OCI-LY7 (cell line): ENCODE results near the gene ISLR.

Experiments
- EZH2phosphoT487 ChIP-seq: fragments of 200-600 bp; sonication (generic); IDR thresholded peaks from 2 replicates; pipeline ENCODE4 v1.6.1; 2018; ENCODE audit warnings: low read depth, borderline replicate concordance, mild to moderate bottlenecking, mixed run types, antibody characterized with exemption, low read length, moderate library complexity, mixed read lengths
- TF ChIP-seq, protein P1 (sequence below): fragments of 200-600 bp; sonication (generic); conservative IDR thresholded peaks from 2 replicates; pipeline ENCODE4 v1.5.1; 2014; ENCODE audit warnings: mild to moderate bottlenecking, antibody characterized with exemption, low read length, moderate library complexity, mixed read lengths

DNA sequence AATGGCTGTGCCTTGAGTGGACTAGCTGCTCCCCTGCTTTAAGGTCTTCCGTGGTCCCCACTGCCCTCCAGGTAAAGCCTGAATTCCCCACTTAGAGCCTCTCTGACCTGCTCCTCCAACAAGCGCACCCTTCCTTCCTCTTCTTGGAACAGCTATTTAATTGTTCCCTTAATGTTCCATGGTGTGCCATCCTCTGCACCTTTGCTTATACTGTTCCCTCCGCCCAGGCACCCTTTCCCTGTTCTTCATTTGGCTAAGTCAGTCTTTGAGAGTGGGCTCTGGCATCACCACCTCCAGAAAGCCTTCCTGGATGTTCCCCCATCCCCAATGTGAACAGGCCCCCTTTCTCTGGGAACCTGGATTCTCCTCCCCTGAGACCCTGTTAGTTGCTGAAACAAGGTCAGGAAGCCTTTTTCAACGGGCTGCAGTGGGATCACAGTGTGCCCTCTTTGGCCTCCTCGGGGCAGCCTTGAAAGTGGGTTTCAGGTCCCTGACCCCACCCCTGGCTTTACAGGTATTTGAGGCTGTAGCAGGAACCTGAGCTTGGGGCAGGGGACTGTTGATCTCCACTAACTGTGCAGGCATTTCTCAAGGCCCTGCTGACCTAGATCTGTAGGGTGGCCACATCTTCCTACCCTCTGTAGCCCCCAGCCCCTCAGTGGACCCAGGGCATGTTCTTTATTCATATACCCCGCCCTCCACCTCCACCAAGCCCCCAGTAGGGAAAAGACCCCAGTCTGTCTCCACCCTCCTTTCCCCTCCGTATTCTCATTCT is 5.0 kb downstream of the ISLR start:
- TF ChIP-seq, protein P1, sequence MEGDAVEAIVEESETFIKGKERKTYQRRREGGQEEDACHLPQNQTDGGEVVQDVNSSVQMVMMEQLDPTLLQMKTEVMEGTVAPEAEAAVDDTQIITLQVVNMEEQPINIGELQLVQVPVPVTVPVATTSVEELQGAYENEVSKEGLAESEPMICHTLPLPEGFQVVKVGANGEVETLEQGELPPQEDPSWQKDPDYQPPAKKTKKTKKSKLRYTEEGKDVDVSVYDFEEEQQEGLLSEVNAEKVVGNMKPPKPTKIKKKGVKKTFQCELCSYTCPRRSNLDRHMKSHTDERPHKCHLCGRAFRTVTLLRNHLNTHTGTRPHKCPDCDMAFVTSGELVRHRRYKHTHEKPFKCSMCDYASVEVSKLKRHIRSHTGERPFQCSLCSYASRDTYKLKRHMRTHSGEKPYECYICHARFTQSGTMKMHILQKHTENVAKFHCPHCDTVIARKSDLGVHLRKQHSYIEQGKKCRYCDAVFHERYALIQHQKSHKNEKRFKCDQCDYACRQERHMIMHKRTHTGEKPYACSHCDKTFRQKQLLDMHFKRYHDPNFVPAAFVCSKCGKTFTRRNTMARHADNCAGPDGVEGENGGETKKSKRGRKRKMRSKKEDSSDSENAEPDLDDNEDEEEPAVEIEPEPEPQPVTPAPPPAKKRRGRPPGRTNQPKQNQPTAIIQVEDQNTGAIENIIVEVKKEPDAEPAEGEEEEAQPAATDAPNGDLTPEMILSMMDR, result no peak
- no peak for TF ChIP-seq EZH2phosphoT487
